Prostate gland (tissue), 2 donors: ENCODE results near the gene TUBGCP2. TPM values are rescaled to one million over a fixed set of nuclear protein-coding genes. Genes with fewer than 3 reads are reported as not detected.

Experiments used
- DNase-seq: peaks from one replicate; pipeline ENCODE4 v3.0.0-alpha.2; 2019; ENCODE audit warnings: low spot score
- H3K27ac ChIP-seq, 2 donors: fragments of 200-600 bp; sonication (generic); 2 replicates each; pipeline ENCODE4 v1.5.1; 2017 to 2019
- H3K27me3 ChIP-seq: fragments of 200-600 bp; sonication (generic); replicated peaks from 2 replicates; pipeline ENCODE4 v1.5.1; 2019; ENCODE audit not compliant: insufficient read depth
- H3K36me3 ChIP-seq, 2 donors: fragments of 200-600 bp; sonication (generic); 1 replicate in 1 of 2; 2 replicates in 1 of 2; pipeline versions ENCODE4 v1.5.1 to v1.8.1; 2017 to 2019
- H3K4me1 ChIP-seq: fragments of 200-600 bp; sonication (generic); replicated peaks from 2 replicates; pipeline ENCODE4 v1.5.1; 2019
- H3K4me3 ChIP-seq, 2 donors: fragments of 200-600 bp; sonication (generic); 2 replicates each; pipeline ENCODE4 v1.5.1; 2017 to 2019
- H3K9me3 ChIP-seq: fragments of 200-600 bp; sonication (generic); 2 replicates; pipeline ENCODE4 v1.5.1; 2017
- POLR2A ChIP-seq: fragments of 450-650 bp; IDR thresholded peaks from one replicate; pipeline ENCODE4 v1.6.1; 2016; ENCODE audit warnings: antibody characterized with exemption, mild to moderate bottlenecking
- POLR2AphosphoS5 ChIP-seq: sonication (generic); formaldehyde crosslinking; IDR thresholded peaks from one replicate; pipeline ENCODE4 v1.6.1; 2017; ENCODE audit warnings: antibody characterized with exemption
- WGBS: methylation state at CpG from one replicate; pipeline ENCODE4 v1.1.5; 2018; 5-methylcytosine and 5-hydroxymethylcytosine counted together
- intact Hi-C: fragments of 100-400 bp; cut with DNase I; formaldehyde crosslinking; loops from one replicate; pipeline ENCODE4 v1.14.2; 2022
- total RNA-seq, 2 donors: library from RNA; depleted of rRNA; stranded (reverse); fragments of >200 nt; gene quantifications; one replicate each; pipeline ENCODE4 v1.1.0, GENCODE V29; 2016
- TF ChIP-seq, protein P1 (sequence below), 4 experiments: fragments of 200-600 bp in 2 of 4; fragments of 450-650 bp in 2 of 4; sonication (generic) in 2 of 4; IDR thresholded peaks; 1 replicate in 3 of 4; 2 replicates in 1 of 4; pipeline ENCODE4 v1.5.1; 2016 to 2019; ENCODE audit warnings: antibody characterized with exemption in 4 of 4, mild to moderate bottlenecking in 2 of 4, moderate library complexity in 2 of 4

TUBGCP2 gene
- total RNA-seq, 2 donors from 2014 or later, result 53.5 to 78.5 TPM

- H3K9me3 ChIP-seq, result no peaks in the 10 kb centered on the region
- 74% methylated on average over 13 of the region's 13 CpGs for WGBS
- TF ChIP-seq, protein P1, sequence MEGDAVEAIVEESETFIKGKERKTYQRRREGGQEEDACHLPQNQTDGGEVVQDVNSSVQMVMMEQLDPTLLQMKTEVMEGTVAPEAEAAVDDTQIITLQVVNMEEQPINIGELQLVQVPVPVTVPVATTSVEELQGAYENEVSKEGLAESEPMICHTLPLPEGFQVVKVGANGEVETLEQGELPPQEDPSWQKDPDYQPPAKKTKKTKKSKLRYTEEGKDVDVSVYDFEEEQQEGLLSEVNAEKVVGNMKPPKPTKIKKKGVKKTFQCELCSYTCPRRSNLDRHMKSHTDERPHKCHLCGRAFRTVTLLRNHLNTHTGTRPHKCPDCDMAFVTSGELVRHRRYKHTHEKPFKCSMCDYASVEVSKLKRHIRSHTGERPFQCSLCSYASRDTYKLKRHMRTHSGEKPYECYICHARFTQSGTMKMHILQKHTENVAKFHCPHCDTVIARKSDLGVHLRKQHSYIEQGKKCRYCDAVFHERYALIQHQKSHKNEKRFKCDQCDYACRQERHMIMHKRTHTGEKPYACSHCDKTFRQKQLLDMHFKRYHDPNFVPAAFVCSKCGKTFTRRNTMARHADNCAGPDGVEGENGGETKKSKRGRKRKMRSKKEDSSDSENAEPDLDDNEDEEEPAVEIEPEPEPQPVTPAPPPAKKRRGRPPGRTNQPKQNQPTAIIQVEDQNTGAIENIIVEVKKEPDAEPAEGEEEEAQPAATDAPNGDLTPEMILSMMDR (IDR thresholded peaks at IDR 0.05), result no peak
- TF ChIP-seq POLR2AphosphoS5 (no peak), POLR2A (no peak)
- peaks cover 1% of the 10 kb centered on the region for H3K27me3 ChIP-seq
- H3K36me3 ChIP-seq, result no peaks in the 10 kb centered on the region
- H3K4me3 ChIP-seq, result no peak overlapping the region
- peaks cover 17% of the 10 kb centered on the region for H3K4me1 ChIP-seq
- DNase-seq, result no peak
- intact Hi-C loops, result no loop called here
- H3K27ac ChIP-seq, result no peak overlapping the region
These were observed 54.1 kb downstream of the TUBGCP2 start for GRCh38 chr10:133254421-133255120.

DNA sequence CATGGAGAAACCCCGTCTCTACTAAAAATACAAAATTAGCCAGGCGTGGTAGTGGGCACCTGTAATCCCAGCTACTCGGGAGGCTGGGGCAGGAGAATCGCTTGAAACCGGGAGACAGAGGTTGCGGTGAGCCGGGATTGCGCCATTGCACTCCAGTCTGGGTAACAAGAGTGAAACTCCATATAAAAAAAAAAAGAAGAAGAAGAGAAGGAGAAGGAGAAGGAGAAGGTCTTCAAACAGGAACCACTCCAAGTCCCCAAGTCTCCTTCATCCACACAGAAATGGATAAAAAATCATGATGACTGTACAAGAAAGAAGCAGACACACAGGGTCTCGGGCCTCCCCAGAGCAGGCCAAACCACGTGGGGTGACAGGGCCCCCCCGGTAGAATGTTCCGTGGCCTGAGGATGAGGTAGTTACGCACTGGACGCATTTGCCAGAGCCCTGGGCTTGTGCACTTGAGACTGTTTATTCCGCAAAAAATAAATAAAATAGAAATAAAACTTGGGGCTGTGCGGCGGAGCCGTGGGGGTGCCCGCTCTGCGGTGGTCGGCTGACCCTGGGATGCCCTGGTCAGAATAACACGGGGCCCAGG, 55.2 kb downstream of the TUBGCP2 start:
- WGBS, result 89% methylated on average over 22 of the region's 22 CpGs
- H3K27ac ChIP-seq, result no peak overlapping the region
- TF ChIP-seq, protein P1 (IDR thresholded peaks at IDR 0.05), result no peak
- TF ChIP-seq POLR2A (no peak), POLR2AphosphoS5 (no peak)
- DNase-seq, result no peak
- H3K4me1 ChIP-seq, result peaks cover 12% of the 10 kb centered on the region
- intact Hi-C loops, result no loop called here
- H3K9me3 ChIP-seq, result no peaks in the 10 kb centered on the region
- no peak overlapping the region for H3K4me3 ChIP-seq
- H3K27me3 ChIP-seq, result peaks cover 2% of the 10 kb centered on the region
- no peaks in the 10 kb centered on the region for H3K36me3 ChIP-seq

GRCh38 chr10:133252223-133252552, 56.5 kb downstream of the TUBGCP2 start:
- Histone ChIP-seq H3K27ac (no peak overlapping the region), H3K4me1 (peaks cover 2% of the 10 kb centered on the region), H3K4me3 (no peak overlapping the region), H3K9me3 (no peaks in the 10 kb centered on the region), H3K36me3 (no peaks in the 10 kb centered on the region), H3K27me3 (peaks cover 5% of the 10 kb centered on the region)
- TF ChIP-seq POLR2AphosphoS5 (no peak), POLR2A (no peak)
- TF ChIP-seq, protein P1 (IDR thresholded peaks at IDR 0.05), result no peak
- 80% methylated on average over 12 of the region's 12 CpGs for WGBS
- DNase-seq, result no peak
- intact Hi-C loops, result no loop called here

GRCh38 chr10:133251388-133252222, 57.1 kb downstream of the TUBGCP2 start:
- H3K9me3 ChIP-seq, result no peaks in the 10 kb centered on the region
- intact Hi-C loops, result no loop called here
- H3K27ac ChIP-seq, result no peak overlapping the region
- H3K27me3 ChIP-seq, result peaks cover 5% of the 10 kb centered on the region
- TF ChIP-seq POLR2A (no peak), POLR2AphosphoS5 (no peak)
- TF ChIP-seq, protein P1 (IDR thresholded peaks at IDR 0.05), result no peak
- WGBS, result 62% methylated on average over 28 of the region's 28 CpGs
- H3K4me3 ChIP-seq, result no peak overlapping the region
- H3K4me1 ChIP-seq, result no peaks in the 10 kb centered on the region
- H3K36me3 ChIP-seq, result no peaks in the 10 kb centered on the region
- no peak for DNase-seq
